Stimulated activated CD8-positive, alpha-beta memory T cell treated with anti-CD3 and anti-CD28 coated beads, Interleukin-12 subunit alpha, Interleukin-12 subunit beta, amount 100 ng/mL, for 4 hours (primary cell): ENCODE data around the gene MEG3.
"Not testable (repeated sequence)": the region's sequence is repeated elsewhere in the genome, so short reads cannot be mapped to it uniquely, and the experiment has no call there.

ENCODE experiments used
- DNase-seq: peaks from one replicate; pipeline ENCODE4 v3.0.0-alpha.2; 2020; ENCODE audit warnings: low read depth

MEG3 gene

DNA sequence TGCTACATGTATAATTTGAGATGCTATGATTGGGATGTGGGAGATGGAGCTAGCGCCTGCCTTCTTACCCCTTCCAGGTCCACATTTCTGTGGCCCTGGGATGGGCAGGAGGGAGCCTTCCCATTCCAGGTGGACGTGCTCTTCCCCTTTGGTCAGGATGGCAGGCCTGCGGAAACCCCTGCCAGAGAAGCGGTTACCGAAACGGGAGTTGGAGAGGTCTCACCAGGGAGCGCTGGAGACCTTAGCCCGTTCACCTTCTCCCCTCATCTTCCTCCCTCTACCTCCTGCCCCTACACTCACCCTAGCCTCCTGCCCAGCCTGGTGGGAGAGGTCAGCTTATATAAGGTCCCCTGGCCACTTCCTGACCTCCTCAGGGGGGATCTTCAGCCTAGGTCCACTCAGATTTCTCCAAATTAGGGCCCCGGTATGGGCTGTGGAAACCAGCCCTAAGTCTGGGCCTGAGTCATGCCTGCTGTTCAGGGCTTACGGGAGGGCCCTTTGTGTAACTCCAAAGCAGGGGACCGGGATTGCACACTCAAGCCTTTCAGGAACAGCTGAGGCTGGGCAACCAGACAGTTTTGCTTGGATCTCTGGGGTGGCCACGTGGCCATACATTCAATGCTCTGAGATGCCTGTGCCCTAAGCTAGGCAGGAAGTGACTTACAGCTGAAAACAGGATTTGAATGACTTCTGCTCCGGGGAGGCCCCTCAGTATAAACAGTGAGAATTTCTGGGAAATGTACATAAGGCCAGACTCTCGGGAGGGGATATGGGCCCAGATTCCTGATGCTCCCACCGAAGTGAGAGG, 10.2 kb upstream of the MEG3 start:
- no peak for DNase-seq

DNA sequence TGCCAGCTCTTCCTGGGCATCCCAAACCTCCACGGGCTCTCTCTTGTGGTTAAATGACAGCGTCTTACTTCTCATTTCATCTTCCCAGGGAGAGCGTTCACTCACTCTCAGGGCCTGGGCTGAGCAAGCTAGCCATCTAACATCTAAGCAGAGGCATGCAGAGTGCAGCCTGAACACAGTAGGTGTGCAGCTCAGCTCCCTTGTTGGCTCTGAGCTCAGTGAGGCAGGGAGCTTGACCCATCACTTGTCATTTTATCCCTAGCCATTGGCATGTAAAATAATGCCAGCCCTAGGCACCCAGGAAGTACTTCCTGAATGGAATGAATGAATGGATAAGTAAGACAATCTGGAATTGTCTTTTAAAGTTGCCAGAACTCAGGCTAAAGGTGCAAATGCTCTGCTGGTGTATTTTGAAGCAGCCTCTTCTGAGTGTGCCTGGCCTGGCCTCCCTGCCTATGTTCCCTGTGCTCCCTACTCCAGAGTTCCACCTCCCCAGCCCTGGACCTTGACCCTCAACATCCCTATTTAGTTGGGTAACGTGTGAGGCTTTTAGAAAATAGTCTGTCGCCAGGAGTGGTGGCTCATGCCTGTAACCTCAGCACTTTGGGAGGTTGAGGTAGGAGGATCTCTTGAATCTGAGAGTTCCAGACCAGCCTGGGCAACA, 9.5 kb upstream of the MEG3 start:
- no peak for DNase-seq

GRCh38 chr14:100816950-100817901, 8.7 kb upstream of the MEG3 start:
- DNase-seq, result no peak

DNA sequence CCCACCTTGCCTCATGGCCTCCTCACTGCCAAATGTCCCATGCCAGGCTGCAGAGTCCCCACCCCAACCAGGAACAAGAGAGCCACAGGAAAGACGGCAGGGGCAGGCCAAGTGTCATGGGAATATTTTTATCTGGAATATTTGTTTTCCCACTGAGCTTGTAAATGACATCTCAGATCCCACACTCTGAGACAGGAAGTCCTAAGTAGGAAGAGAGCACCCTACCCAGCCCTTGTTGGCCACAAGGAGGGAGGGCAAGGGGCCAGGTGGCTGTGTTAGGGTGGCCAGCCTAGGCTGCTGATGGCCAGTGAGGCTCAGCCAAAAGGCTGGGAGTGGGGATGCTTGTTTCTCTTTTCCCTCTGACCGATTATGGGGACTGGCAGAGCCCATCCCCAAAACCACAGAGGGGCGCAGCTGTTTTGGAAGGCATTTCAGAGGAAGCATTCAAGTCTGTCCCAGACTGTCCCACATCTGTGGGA, 7.7 kb upstream of the MEG3 start:
- no peak for DNase-seq

DNA sequence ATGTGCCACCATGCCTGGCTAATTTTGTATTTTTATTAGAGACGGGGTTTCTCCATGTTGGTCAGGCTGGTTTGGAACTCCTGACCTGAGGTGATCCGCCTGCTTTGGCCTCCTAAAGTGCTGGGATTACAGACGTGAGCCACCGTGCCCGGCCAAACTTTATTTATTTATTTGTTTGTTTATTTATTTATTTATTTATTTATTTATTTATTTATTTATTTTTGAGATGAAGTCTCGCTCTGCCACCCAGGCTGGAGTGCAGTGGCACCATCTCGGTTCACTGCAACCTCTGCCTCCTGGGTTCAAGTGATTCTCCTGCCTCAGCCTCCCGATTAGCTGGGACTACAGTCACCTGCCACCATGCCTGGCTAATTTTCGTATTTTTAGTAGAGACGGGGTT, 7.0 kb upstream of the MEG3 start:
- DNase-seq, result not testable (repeated sequence)

GRCh38 chr14:100819453-100819828, 6.5 kb upstream of the MEG3 start:
- DNase-seq, result no peak

DNA sequence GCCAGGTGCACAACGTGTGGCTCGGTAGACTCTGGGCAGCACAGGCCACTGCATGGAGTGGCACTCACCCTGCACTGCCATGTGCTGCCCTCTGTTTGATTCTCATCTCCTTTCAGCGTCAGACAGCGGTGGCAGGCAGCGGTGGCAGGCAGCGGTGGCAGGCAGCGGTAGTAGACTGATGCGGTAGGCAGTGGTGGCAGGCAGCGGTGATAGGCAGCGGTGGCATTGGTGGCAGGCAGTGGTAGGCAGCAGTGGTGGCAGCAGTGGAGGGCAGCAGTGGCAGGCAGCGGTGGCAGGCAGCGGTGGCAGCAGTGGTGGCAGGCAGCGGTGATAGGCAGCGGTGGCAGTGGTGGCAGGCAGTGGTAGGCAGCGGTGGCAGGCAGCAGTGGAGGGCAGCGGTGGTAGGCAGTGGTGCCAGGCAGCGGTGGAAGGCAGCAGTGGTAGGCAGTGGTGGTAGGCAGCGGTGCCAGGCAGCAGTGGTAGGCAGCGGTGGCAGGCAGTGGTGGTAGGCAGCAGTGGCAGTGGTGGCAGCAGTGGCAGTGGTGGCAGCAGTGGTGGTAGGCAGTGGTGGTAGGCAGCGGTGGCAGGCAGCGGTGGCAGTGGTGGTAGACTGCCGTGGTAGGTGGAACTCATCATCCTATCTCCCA, 6.0 kb upstream of the MEG3 start:
- DNase-seq, result no peak

- DNase-seq, result no peak
Observed at GRCh38 chr14:100820957-100821356, 5.0 kb upstream of the MEG3 start.

- no peak for DNase-seq
Observed at GRCh38 chr14:100822013-100822412, 3.9 kb upstream of the MEG3 start.

DNA sequence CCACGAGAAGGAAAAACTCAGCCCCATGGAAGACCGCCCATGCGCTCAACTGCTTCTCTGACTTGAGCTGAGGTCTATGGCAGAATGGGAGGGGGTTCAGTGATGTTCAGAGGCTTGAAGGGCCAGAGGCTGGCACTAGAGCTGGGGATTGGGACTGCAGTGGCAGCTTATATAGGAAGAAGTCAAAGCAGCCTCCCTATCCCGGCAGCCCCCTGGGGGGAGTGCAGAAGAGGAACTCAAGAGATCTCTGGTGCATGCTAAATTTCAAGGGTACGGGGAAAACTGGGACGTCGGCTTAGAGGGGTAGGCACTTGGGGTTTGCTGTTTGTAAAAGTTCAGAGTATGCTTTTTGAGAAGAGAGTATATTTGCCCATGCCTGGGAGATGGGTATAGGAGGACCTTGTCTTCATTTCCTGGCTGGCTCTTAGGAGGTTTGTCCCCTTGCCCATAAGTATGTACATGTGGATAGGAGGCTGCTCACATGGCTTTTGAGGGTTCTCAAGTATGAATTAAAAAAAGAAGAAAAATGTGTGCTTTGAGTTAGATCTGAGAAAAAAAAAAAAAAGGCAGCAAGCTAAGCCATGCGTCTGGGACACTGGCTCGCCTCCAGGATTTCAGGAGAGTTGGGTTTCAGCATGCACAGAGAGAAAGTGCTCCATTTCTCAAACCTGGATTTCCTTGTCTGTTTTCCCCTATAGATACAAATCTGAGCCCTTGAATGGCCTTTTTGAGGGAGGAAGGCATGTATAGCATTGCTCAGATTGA, 3.2 kb upstream of the MEG3 start:
- no peak for DNase-seq

- DNase-seq, result no peak
Observed at GRCh38 chr14:100823413-100824080, 2.4 kb upstream of the MEG3 start.

DNA sequence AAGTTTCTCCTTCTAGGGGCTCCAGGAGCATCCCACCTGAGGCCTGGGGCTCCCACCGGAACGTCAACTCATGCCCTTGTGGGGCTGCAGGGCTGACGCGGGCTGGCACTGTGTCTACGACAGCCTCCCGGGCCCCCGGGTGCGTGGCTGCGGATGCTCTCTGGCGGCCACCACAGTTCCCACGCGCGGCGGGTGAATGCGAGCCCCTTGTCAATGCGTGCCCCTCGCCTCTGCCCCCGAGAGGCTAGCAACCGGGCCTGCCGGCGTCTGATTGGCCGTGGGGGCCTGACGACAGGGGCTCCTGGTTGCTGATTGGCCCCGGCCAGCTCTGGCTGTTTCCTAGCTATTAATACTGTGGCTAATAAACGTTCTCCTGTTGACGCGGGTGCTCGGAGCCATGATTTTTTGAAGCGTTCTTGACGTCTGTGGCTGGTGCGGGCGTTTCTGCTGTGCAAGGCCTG, 1.8 kb upstream of the MEG3 start:
- DNase-seq, result no peak

DNA sequence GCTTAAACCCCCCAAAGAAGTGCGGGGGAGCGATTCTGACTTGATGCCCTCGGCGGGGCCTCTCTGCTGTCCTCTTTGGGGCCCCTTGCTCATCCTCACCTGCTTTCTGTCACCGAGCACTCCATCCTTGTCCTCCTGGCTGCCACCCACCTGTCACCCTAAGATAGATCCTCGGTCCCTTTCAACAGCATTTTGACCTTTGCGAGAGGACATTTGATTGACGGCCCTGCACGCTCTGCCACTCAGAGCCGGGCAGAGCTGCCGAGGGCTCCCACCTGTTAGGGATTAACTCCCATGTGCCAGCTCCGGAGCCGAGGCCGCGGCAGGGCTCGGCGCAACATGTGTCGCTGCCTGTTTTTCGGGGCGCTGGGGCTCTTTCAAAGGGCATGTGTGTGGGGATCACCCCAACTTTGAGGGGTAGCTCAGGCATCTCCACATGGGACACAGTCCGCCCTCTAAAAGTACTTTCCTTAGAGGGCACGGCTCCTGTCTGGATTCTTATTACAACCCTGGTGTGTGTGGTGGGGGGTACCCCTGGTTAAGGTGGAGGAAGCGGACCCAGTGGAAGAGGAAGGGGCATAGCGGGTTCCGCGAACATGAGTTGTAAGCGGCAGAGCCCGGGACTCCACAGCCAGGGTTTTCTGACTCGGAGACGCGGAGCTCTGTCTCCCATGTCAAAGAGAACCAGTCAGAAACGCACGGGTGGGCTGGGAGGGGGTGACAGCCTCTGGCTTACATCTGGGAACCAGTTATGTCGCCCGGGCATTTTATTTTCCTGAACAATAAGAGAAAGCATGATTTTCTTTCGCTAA, 811 bp upstream of the MEG3 start:
- no peak for DNase-seq

GRCh38 chr14:100826391-100827100, 628 bp downstream of the MEG3 start:
- no peak for DNase-seq

- DNase-seq, result no peak
Observed at GRCh38 chr14:100827101-100828021, 1.4 kb downstream of the MEG3 start.

- no peak for DNase-seq
Observed at GRCh38 chr14:100828031-100828769, 2.3 kb downstream of the MEG3 start.

DNA sequence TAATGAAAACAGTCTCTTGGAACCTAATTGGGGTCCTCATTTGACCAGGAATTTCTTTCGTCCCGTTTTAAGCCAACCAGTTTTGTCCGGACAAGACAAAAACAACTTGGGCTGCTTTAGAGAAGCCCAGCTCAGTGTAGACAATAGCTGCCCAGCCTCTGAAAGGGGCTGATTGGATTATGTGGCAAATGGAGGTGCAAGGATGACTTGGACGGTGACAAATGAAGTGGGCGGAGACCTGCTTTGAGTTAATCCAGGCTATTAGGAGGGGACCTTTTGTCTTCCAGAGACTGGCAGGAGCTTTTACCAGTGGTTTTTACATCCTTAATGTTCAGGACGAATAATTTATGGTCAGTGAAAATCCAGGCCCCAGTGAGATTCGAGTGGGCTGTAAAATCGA, 4.8 kb downstream of the MEG3 start:
- no peak for DNase-seq
